K562 (cell line): ENCODE measurements around the gene CLIC1. TPM values are rescaled to one million over a fixed set of nuclear protein-coding genes. Genes with fewer than 3 reads are reported as not detected.

Experiments used
- ATAC-seq: fragments of 200-7000 bp; cut with Tn5 transposase; 3 replicates; pipeline ENCODE4 v1.9.1; 2020; ENCODE audit warnings: moderate library complexity
- BruUV-seq: library from RNA; stranded (reverse); fragments of 400-500 nt; replicated peaks from 2 replicates; lab custom pipeline; 2021; lab: Mats Ljungman, UMichigan
- CTCF ChIA-PET: fragments of 300-600 bp; formaldehyde crosslinking; extraction: SDS; loops from one replicate; lab custom pipeline; 2021; ENCODE audit warnings: low intra/inter-chr PET ratio; lab: Yijun Ruan, JAX
- POLR2A ChIA-PET: fragments of 300-600, 350-650 bp; sonication (Branson Sonifier 250); formaldehyde crosslinking; extraction: SDS; loops from one replicate; lab custom pipeline; 2021; ENCODE audit warnings: antibody characterized with exemption, inconsistent platforms; lab: Yijun Ruan, JAX
- DNase-seq, 4 experiments: peaks; one replicate each; pipeline versions ENCODE4 v3.0.0 to v3.0.0-alpha.2; 2011 to 2018; ENCODE audit warnings: low spot score in 3 of 4, mixed read lengths in 3 of 4; ENCODE audit errors: extremely low read depth in 1 of 4
- FAIRE-seq: peaks from 2 replicates; lab custom pipeline; 2011; peaks lifted over from hg19 to GRCh38; lab: Jason Lieb, UNC
- H2AFZ ChIP-seq: 2 replicates; pipeline ENCODE4 v1.6.0; 2011; ENCODE audit warnings: low read depth, low read length, control low read depth, inconsistent platforms
- H3K27ac ChIP-seq: fragments of 200-600 bp; 3 replicates; pipeline ENCODE4 v1.8.0; 2011; ENCODE audit warnings: low read depth, mild to moderate bottlenecking, control low read depth, inconsistent platforms, low read length, moderate library complexity, mixed read lengths; ENCODE audit errors: extremely low read depth
- H3K27me3 ChIP-seq, 2 experiments: fragments of 300-600 bp in 1 of 2; 2 replicates in 1 of 2; 3 replicates in 1 of 2; pipeline versions ENCODE4 v1.6.0 to v1.8.0; 2011; ENCODE audit warnings: inconsistent platforms in 2 of 2, low read length in 2 of 2, mild to moderate bottlenecking in 1 of 2, mixed read lengths in 1 of 2, moderate library complexity in 1 of 2; ENCODE audit not compliant: control insufficient read depth in 2 of 2, insufficient read depth in 2 of 2
- H3K36me3 ChIP-seq: fragments of 300-600 bp; 3 replicates; pipeline ENCODE4 v1.8.0; 2011; ENCODE audit warnings: mild to moderate bottlenecking, low read length, inconsistent platforms; ENCODE audit not compliant: control insufficient read depth, insufficient read depth
- H3K4me1 ChIP-seq, 2 experiments: fragments of 200-600 bp in 1 of 2; replicated peaks in 1 of 2; 2 replicates in 1 of 2; 3 replicates in 1 of 2; pipeline versions ENCODE4 v1.5.1 to v1.8.0; 2011; ENCODE audit warnings: inconsistent platforms in 2 of 2, low read length in 2 of 2, mild to moderate bottlenecking in 1 of 2, mixed read lengths in 1 of 2, moderate library complexity in 1 of 2; ENCODE audit not compliant: control insufficient read depth in 2 of 2, insufficient read depth in 2 of 2
- H3K4me2 ChIP-seq: 2 replicates; pipeline ENCODE4 v1.6.1; 2011; ENCODE audit warnings: low read length, control low read depth, inconsistent platforms, mixed read lengths; ENCODE audit not compliant: insufficient read depth
- H3K4me3 ChIP-seq: fragments of 200-600 bp; sonication (generic), shearing (Covaris generic); 2 replicates; pipeline ENCODE4 v1.5.1; 2016; ENCODE audit warnings: control low read depth, inconsistent platforms
- H3K79me2 ChIP-seq: fragments of 200-600 bp; 3 replicates; pipeline ENCODE4 v1.8.0; 2011; ENCODE audit warnings: low read length, inconsistent platforms; ENCODE audit not compliant: control insufficient read depth, insufficient read depth
- H3K9ac ChIP-seq, 2 experiments: 2 replicates each; pipeline versions ENCODE4 v1.6.0 to v1.6.1; 2011; ENCODE audit warnings: low read depth in 2 of 2, low read length in 2 of 2, control low read depth in 1 of 2, inconsistent platforms in 1 of 2, mild to moderate bottlenecking in 1 of 2, mixed read lengths in 1 of 2; ENCODE audit not compliant: insufficient read depth in 1 of 2
- H3K9me1 ChIP-seq: one replicate; pipeline ENCODE4 v1.6.0; 2011; ENCODE audit warnings: inconsistent platforms, mild to moderate bottlenecking, low read length, moderate library complexity; ENCODE audit not compliant: control insufficient read depth, insufficient read depth
- H3K9me3 ChIP-seq: replicated peaks from 2 replicates; pipeline ENCODE4 v1.5.1; 2011; ENCODE audit warnings: low read depth, low read length, inconsistent platforms; ENCODE audit not compliant: control insufficient read depth, insufficient read depth
- H4K20me1 ChIP-seq: replicated peaks from 2 replicates; pipeline ENCODE4 v1.6.1; 2011; ENCODE audit warnings: low read length, inconsistent platforms, mixed read lengths; ENCODE audit not compliant: control insufficient read depth, insufficient read depth
- BRCA1 ChIP-seq, 2 experiments: fragments of 450-650 bp in 1 of 2; sonication (generic) in 1 of 2; formaldehyde crosslinking in 1 of 2; IDR thresholded peaks; 2 replicates each; pipeline versions ENCODE4 v1.5.0 to v1.6.1; 2017 to 2020; ENCODE audit warnings: mild to moderate bottlenecking in 1 of 2, missing genetic modification reagents in 1 of 2
- SMC3 ChIP-seq: conservative IDR thresholded peaks from 2 replicates; pipeline ENCODE4 v1.6.1; 2011; ENCODE audit warnings: low read depth, low read length, improper control_type of control experiment; ENCODE audit not compliant: insufficient read depth
- TEAD1 ChIP-seq, 2 experiments: fragments of 450-650 bp in 1 of 2; sonication (generic) in 1 of 2; formaldehyde crosslinking; IDR thresholded peaks; 2 replicates each; pipeline versions ENCODE4 v1.4.0 to v1.8.0; 2020 to 2022; ENCODE audit warnings: mild to moderate bottlenecking in 2 of 2, missing genetic modification reagents in 1 of 2
- WGBS: fragments of 100-300 bp; shearing (Covaris generic); methylation state at CpG from one replicate; pipeline ENCODE4 v1.1.6; 2016; ENCODE audit warnings: low coverage, mixed read lengths; ENCODE audit not compliant: insufficient coverage; ENCODE audit errors: missing lambda C conversion rate; 5-methylcytosine and 5-hydroxymethylcytosine counted together
- in situ Hi-C: fragments of 300-500 bp; cut with MboI; formaldehyde crosslinking; loops from 4 replicates; pipeline ENCODE4 v1.15.0; 2018; ENCODE audit warnings: inconsistent platforms, mixed read lengths
- intact Hi-C: fragments of 100-400 bp; cut with micrococcal nuclease; formaldehyde crosslinking; loops from 2 replicates; pipeline ENCODE4 v1.14.2; 2022
- polyA plus RNA-seq, 8 experiments: library from polyadenylated mRNA; depleted of rRNA in 4 of 8; stranded (reverse) in 5 of 8; unstranded in 3 of 8; fragments of >200 nt; fragmentation: Nextera tagmentation in 2 of 8; fragmentation: Illumina TruSeq in 1 of 8; extraction: Ambion mirVana in 2 of 8; extraction: Trizol in 1 of 8; gene quantifications; 2 replicates each; pipeline versions ENCODE4 v1.2.1 to v1.2.3, GENCODE V29; 2011 to 2014; ENCODE audit warnings: inconsistent platforms in 1 of 8, missing spikeins in 1 of 8
- total RNA-seq, 7 experiments: library from RNA; depleted of rRNA in 6 of 7; stranded (reverse); fragments of >200 nt in 6 of 7; fragmentation: Illumina TruSeq in 2 of 7; extraction: Trizol in 2 of 7; gene quantifications; 2 replicates each; pipeline versions ENCODE4 v1.2.1 to v1.2.3, GENCODE V29; 2011 to 2021; ENCODE audit warnings: low replicate concordance in 1 of 7
- TF ChIP-seq, protein P1 (sequence below), 2 experiments: fragments of 450-650 bp; conservative IDR thresholded peaks; 2 replicates each; pipeline ENCODE4 v1.6.1; 2017; ENCODE audit warnings: mild to moderate bottlenecking in 2 of 2, moderate library complexity in 2 of 2
- TF ChIP-seq, protein P2 (sequence below): fragments of 250-450 bp; sonication (Bioruptor Pico); IDR thresholded peaks from 2 replicates; pipeline ENCODE4 v1.5.0; 2021
- TF ChIP-seq, protein P3 (sequence below): fragments of 250-450 bp; sonication (Bioruptor Pico); IDR thresholded peaks from 2 replicates; pipeline ENCODE4 v1.4.0; 2020
- TF ChIP-seq, protein P4 (sequence below): IDR thresholded peaks from 3 replicates; pipeline ENCODE4 v1.6.1; 2011; ENCODE audit warnings: borderline replicate concordance, mild to moderate bottlenecking; ENCODE audit not compliant: insufficient read length, insufficient read depth
- TF ChIP-seq, protein P5 (sequence below): fragments of 250-450 bp; sonication (Bioruptor Pico); IDR thresholded peaks from 2 replicates; pipeline ENCODE4 v1.8.0; 2021; ENCODE audit warnings: mild to moderate bottlenecking, moderate library complexity
- TF ChIP-seq, protein P6 (sequence below), 2 experiments: fragments of 200-800 bp in 1 of 2; sonication (Bioruptor generic) in 1 of 2; sonication (generic) in 1 of 2; formaldehyde crosslinking in 1 of 2; IDR thresholded peaks in 1 of 2; conservative IDR thresholded peaks in 1 of 2; 2 replicates each; pipeline versions ENCODE4 v1.5.0 to v1.6.1; 2016 to 2020; ENCODE audit warnings: missing compliant biosample characterization in 1 of 2, missing genetic modification characterization in 1 of 2, missing genetic modification reagents in 1 of 2

Gene CLIC1
- total and polyA plus RNA-seq, 9 of the 15 experiments (the other 6 are each of a cell fraction or from before 2014, with no cell fraction given) = 1,267 to 2,419 (median 1,808) TPM

DNA sequence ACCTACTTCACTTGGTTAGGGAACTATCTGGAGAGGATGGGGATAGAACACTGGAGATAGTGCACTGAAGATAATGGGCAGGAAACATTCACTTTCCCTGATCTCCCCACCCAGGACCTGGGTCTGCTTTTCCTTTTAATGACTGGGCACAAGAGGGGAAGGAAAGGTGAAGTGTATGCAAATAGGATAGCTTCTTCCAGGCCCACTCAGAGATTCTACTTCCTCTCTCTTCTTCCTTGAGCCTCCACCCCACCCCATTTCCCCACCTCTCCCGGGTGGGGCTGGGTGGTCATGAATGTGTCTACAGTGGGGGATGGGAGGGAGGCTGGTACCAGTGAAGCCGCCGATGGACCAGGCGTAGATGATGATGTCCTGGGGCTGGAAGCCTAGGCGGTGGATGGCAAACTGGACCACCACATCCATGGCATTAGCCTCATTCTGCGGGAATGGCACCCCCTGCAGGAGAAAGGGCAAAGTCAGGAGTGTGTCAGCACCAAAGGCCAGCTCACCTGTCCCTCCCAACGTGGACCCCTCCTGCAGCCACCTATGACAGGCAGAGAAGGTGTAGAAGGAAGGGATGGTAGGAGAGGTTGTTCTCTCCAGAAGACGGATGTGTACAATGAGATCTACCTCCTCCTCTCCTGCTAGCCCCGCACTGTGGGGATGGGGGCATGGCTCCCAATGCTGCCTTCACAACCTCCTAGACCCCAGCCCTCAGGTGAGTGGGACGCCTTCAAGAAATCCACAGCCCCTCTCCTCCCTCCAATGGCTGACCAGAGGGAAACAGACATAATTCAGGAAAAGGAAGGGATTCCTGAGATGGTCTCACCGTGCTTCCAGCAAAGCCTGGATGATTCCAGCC, 46.9 kb downstream of the CLIC1 start:
- Histone ChIP-seq H2AFZ (no peak overlapping the region), H3K4me3 (no peak overlapping the region; the same call in 1 of the 2 replicates), H3K9me1 (no peaks in the 10 kb centered on the region), H3K27ac (peak overlapping the region; percentile 88), H3K27me3 (no peaks in the 10 kb centered on the region), H3K9ac (peak overlapping the region; percentile 68 to 86), H3K4me2 (peak overlapping the region; percentile 82), H3K4me1 (peaks cover 63 to 65% of the 10 kb centered on the region in 2 experiments), H3K36me3 (peaks cover 89% of the 10 kb centered on the region), H3K9me3 (no peaks in the 10 kb centered on the region), H3K79me2 (no peaks in the 10 kb centered on the region; the same call in 2 of the 3 replicates), H4K20me1 (no peaks in the 10 kb centered on the region)
- WGBS = 60% methylated on average over 11 of the region's 11 CpGs
- FAIRE-seq (peak; percentile 58), DNase-seq (peak in 2 of 4 experiments; percentile 66 to 72), ATAC-seq (peak; percentile 60)
- CTCF ChIA-PET = interaction anchor here (1.0 to 1.5 kb wide), 3 partner anchors 13 to 79 kb away, joined by 3 read pairs; no protein-coding TSS in a partner anchor
- in situ Hi-C loops (loop anchor here (5.0 kb wide), 1 partner anchor 78 kb away; no protein-coding TSS in a partner anchor), intact Hi-C loops (loop anchor here (1.0 to 2.0 kb wide), 3 partner anchors 14 to 141 kb away; partner anchors contain the start of gene ABHD16A)
- no TSS peak for BruUV-seq
- POLR2A ChIA-PET = interaction anchor here (0.6 to 7.1 kb wide), 30 partner anchors 11 to 960 kb away, joined by 3 to 158 read pairs (median 5); partner anchors contain the start of genes ABHD16A, C6orf47, CLIC1 and DDAH2
- TF ChIP-seq BRCA1 (IDR thresholded peaks at IDR 0.05) = no peak
- TF ChIP-seq BRCA1 (CRISPR knock-in tag; IDR thresholded peaks at IDR 0.05) = no peak
- TF ChIP-seq, protein P1, sequence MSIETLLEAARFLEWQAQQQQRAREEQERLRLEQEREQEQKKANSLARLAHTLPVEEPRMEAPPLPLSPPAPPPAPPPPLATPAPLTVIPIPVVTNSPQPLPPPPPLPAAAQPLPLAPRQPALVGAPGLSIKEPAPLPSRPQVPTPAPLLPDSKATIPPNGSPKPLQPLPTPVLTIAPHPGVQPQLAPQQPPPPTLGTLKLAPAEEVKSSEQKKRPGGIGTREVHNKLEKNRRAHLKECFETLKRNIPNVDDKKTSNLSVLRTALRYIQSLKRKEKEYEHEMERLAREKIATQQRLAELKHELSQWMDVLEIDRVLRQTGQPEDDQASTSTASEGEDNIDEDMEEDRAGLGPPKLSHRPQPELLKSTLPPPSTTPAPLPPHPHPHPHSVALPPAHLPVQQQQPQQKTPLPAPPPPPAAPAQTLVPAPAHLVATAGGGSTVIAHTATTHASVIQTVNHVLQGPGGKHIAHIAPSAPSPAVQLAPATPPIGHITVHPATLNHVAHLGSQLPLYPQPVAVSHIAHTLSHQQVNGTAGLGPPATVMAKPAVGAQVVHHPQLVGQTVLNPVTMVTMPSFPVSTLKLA (conservative IDR thresholded peaks at IDR 0.05) = no peak
- TF ChIP-seq, protein P2, sequence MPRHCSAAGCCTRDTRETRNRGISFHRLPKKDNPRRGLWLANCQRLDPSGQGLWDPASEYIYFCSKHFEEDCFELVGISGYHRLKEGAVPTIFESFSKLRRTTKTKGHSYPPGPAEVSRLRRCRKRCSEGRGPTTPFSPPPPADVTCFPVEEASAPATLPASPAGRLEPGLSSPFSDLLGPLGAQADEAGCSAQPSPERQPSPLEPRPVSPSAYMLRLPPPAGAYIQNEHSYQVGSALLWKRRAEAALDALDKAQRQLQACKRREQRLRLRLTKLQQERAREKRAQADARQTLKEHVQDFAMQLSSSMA (CRISPR knock-in tag) = 0 out of 2 replicates have a peak, but pooled peaks have one; percentile 41
- peak; percentile 36; the same call in 1 of the 2 replicates for TF ChIP-seq SMC3
- TF ChIP-seq, protein P3, sequence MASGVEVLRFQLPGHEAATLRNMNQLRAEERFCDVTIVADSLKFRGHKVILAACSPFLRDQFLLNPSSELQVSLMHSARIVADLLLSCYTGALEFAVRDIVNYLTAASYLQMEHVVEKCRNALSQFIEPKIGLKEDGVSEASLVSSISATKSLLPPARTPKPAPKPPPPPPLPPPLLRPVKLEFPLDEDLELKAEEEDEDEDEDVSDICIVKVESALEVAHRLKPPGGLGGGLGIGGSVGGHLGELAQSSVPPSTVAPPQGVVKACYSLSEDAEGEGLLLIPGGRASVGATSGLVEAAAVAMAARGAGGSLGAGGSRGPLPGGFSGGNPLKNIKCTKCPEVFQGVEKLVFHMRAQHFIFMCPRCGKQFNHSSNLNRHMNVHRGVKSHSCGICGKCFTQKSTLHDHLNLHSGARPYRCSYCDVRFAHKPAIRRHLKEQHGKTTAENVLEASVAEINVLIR (CRISPR knock-in tag) = no peak
- TF ChIP-seq, protein P4, sequence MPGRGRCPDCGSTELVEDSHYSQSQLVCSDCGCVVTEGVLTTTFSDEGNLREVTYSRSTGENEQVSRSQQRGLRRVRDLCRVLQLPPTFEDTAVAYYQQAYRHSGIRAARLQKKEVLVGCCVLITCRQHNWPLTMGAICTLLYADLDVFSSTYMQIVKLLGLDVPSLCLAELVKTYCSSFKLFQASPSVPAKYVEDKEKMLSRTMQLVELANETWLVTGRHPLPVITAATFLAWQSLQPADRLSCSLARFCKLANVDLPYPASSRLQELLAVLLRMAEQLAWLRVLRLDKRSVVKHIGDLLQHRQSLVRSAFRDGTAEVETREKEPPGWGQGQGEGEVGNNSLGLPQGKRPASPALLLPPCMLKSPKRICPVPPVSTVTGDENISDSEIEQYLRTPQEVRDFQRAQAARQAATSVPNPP = no peak
- peak in 1 of 2 experiments; percentile 50; a peak in 1 of 4 replicates for TF ChIP-seq TEAD1 (CRISPR knock-in tag; IDR thresholded peaks at IDR 0.05)
- TF ChIP-seq, protein P5, sequence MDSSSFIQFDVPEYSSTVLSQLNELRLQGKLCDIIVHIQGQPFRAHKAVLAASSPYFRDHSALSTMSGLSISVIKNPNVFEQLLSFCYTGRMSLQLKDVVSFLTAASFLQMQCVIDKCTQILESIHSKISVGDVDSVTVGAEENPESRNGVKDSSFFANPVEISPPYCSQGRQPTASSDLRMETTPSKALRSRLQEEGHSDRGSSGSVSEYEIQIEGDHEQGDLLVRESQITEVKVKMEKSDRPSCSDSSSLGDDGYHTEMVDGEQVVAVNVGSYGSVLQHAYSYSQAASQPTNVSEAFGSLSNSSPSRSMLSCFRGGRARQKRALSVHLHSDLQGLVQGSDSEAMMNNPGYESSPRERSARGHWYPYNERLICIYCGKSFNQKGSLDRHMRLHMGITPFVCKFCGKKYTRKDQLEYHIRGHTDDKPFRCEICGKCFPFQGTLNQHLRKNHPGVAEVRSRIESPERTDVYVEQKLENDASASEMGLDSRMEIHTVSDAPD (CRISPR knock-in tag) = no peak
- TF ChIP-seq, protein P6, sequence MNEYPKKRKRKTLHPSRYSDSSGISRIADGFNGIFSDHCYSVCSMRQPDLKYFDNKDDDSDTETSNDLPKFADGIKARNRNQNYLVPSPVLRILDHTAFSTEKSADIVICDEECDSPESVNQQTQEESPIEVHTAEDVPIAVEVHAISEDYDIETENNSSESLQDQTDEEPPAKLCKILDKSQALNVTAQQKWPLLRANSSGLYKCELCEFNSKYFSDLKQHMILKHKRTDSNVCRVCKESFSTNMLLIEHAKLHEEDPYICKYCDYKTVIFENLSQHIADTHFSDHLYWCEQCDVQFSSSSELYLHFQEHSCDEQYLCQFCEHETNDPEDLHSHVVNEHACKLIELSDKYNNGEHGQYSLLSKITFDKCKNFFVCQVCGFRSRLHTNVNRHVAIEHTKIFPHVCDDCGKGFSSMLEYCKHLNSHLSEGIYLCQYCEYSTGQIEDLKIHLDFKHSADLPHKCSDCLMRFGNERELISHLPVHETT (CRISPR knock-in tag; conservative IDR thresholded peaks at IDR 0.05 in 1 of 2, IDR thresholded peaks at IDR 0.05 in 1 of 2) = 0 out of 4 replicates have a peak, but pooled peaks of 1 of the 2 experiments have one; percentile 15
